HG02870 (cell line): Measurements from ENCODE around the gene ARHGEF3.

Experiments
- ATAC-seq: cut with Tn5 transposase; IDR thresholded peaks from one replicate; pipeline ENCODE4 v1.9.1; 2021; ENCODE audit warnings: mild to moderate bottlenecking, moderate library complexity; ENCODE audit not compliant: unreplicated experiment

The ARHGEF3 gene

DNA sequence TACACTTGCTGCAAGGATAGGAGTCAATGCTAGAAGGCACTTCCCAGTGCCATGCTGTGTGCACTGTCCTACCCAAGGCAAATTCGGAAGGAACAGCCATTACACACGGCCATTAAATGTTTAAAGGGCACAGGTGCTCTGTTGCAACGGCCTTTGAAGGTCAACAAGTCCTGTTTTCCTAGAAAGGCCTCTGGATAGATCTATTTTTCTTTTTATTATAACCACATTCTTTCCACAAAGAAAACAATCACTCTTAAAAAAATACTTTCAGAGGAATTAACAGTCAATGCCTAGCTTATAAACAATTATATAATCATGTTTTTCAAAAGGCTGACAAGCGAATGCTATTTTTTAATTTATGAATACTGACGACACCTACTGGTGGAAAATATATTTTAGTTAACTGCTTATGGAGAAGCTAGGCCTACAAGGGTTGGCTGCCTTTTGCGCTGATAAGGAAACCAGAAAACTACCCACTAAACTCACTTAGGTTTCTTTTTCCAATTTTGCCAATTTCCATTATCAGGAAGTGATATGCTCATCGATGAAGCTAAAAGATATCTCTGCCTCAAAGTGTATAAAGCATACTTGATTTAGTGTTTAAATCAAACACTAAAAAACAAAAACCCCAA, 2.4 kb downstream of the ARHGEF3 start:
- no peak for ATAC-seq

DNA sequence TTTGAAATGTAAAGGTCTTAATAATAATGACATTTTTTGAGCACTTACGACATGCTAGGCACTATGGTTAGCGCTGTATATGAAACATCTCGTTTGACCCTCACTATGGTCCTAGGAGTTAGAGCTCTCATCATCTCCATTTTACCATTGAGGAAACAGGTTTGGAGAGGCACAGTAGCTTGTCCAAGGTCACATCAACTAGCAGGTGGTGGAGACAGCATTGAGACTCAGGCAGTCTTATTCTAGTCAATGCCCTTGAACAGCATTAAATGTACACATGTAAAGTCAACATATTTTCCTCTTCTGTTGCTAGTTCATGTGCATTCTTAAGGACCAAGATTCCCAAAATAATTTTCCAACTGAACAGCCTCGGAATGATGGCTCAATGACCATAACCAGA, 4.8 kb downstream of the ARHGEF3 start:
- ATAC-seq, result no peak

- ATAC-seq, result no peak
These were observed 5.5 kb downstream of the ARHGEF3 start for GRCh38 chr3:56796202-56796601.

GRCh38 chr3:56795829-56796185, 5.9 kb downstream of the ARHGEF3 start:
- no peak for ATAC-seq

DNA sequence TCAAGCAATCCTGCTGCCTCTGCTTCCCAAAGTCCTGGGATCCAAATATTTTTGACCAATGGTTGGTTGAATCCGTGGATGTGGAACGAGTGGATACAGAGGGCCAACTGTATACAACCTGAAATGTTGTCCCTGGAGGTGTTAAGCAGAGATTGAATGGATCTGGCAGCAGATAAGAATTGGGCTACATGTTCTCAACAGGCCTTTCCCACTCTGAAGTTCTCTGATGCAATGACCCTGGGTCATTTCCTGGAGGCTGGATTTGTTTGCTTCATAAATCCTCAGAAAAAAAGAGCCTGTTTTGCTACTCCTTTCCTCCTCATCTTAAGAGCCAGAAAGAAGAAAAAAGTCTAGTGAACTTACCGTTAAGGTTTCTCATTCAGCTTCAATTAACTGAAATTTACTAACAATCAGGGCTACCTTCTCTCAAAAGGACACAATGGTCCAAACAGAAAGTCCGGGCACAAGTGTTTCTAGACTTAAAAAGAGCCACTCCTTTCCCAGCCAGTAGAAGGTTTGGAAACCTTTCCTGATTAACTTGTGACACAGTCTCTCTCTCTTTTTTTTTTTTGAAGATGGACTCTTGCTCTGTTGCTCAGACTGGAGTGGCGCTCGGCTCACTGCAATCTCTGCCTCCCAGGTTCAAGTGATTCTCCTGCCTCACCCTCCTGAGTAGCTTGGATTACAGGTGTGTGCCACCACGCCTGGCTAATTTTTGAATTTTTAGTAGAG, 6.5 kb downstream of the ARHGEF3 start:
- ATAC-seq, result no peak

DNA sequence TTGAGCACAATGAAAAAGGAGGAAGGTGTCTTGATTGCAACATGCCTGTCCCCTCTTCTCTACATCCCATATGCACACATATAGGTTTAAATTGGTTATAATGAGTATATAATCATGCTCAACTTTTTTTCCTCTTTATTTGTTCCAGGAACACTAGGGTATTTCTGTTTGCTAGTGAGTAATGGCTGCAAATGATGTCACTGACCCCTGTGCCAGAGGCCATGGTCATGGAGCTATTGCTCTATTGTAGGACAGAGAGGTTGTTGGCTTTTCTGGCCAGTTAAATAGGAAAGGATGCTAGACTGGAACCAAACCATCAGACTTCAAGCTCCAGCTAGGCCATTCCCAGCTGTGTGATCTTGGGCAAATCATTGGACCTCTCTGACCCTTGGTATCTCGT, 9.6 kb downstream of the ARHGEF3 start:
- no peak for ATAC-seq

DNA sequence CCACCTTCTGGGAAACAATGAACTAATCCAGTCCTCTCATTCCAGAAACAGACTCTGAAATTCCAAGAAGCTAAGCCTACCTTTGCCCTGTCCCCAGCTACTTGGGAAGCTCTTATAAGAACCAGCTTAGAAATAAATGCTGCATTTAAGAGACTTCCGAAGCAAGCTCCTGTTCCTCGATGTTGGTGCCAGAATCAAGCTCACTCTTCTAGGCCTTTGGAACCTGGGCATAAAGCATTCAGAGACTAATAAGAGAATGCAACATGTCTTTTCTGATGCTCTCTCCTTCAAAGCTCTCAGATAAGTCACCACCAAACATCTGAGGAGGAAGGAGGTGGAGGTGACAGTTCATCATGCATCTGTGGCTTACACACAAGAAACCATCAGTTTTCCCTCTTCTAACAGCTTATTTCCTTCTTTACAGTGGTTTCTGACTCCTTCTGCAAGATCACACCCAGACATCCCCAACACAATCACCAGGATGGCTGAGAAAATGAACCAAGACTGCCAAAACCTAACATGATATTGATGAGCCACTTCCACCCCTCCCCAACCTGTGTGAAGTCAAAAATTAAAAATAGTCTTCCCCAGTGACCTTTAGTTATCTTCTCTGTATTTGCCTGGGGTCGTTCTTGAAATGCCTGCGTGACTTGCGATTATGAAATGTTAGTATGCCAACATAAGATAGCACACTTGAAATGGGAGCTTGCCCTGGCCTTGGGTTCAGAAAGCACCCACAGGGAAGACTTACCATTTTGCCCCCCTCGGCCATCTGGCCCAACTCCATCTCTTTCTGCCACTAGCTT, 11.5 kb downstream of the ARHGEF3 start:
- no peak for ATAC-seq

DNA sequence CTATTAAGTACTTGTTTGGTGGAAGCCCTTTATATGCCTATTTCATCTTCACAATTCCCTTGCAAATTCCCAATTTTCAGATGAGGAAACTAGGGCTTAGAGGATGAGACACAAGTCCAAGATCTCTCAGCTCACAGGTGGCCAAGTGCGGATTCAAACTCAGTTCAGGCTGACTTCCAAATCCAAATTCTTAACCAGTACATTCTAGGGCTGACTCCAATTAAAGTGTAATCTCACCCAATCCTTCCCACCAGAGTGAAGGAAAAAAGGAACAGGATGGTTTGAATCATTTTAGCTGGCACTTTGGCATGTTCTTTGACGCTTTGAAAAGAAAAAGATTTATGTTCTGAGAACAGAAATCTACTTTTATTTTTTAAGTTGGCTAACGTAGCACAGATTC, 12.7 kb downstream of the ARHGEF3 start:
- ATAC-seq, result no peak

DNA sequence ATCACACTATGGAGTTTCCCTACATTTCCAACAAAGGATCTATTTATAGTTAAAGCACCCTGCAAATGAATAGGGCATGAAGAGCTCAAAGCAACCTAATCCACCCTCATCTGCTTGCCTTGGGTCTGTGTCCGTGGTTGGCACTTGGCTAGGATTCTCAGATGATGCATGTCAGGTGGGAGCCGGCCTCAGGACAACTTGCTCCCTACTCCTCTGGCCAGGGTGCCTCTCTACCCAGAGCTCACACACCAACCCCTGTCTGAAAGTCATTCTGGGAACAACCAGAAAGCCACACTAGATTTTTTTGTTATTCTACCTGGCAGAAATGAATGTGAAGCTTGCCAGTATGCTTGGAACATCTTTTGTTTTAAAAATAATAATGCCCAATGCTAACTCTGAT, 13.2 kb downstream of the ARHGEF3 start:
- ATAC-seq, result no peak

- ATAC-seq, result no peak
These were observed 13.9 kb downstream of the ARHGEF3 start for GRCh38 chr3:56787784-56788256.

- no peak for ATAC-seq
These were observed 14.4 kb downstream of the ARHGEF3 start for GRCh38 chr3:56787258-56787775.

GRCh38 chr3:56785499-56785898, 16.2 kb downstream of the ARHGEF3 start:
- no peak for ATAC-seq

DNA sequence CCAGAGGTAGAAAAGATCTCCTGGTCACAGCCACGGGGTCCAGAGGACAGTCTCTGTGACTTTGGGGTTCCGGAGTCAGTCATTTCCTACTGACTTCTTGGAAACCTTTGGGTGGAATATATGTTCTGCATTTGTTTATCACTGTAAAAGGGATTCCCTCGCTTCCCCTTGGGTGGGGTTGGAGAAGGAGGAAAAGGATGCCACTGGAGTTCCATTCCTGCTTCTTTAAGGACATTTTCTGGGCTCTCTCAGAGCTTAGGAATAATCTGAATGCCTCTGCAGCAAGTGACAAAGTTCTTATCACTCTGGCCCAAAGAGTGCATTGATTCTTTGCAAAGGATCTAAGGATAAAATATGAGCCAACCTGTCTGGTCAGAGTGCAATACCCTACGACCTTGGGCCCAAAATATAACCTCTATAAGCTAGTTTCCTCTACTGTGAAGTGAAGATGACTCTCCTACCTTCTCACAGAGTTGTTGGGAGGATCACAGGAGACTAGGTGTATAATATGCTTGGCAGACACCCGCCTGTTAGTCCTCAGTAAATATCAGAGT, 17.2 kb downstream of the ARHGEF3 start:
- no peak for ATAC-seq

DNA sequence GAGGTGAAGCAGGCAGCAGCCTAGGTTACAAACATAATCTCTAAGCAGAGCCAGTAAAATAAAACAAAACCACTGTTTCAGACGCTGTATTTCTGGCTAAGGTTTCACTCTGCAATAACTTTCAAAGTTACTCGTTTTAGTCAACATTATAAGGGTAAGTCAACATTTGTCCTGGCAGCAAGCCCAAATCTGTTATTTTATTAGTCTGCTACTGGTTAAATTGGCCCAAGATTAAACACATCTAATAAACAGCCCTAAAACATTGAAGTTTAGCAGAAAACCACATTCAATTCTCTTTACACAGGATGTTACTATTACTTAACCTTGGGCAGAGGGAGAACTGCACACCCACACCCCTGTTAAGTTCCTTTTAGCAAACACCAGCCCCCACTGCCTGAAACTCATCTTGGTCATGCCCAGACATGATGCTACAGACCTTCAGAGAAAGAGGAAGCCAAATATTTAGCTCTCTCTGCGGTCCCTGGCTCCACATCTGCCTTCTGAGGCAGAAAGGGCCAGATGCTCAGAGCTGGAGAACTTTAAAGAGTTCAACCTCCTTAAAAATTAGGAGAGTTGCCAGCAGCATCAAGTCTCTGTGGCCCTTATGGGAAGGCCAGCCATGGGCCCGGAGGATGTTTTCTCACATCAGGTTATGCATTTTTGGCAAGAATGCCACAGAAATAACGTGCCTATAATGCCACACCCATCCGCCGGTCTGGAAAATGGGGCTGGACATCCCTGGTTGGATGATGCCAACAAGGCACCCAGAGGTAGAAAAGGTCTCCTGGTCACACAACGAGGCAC, 17.9 kb downstream of the ARHGEF3 start:
- peak; percentile 94 for ATAC-seq

- ATAC-seq, result no peak
These were observed 18.8 kb downstream of the ARHGEF3 start for GRCh38 chr3:56782906-56783305.

DNA sequence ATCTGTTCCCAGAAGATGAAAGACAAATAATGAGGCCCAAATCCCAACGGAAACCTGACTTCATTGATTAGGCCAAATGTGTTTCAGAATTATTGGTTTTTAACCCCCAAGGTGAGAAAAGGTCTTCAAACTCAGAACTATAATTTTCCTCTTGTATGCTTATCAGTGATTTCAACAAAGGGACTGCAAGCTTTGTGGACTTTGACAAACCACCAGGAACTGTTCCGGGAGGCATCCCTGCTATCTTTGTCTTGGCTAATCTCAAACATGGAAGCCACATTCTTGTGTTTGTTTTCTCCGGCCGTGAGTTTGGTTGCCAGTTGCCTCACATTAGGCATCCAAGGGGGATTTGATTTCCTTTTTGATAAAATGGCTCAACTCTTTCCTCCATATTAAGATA, 19.5 kb downstream of the ARHGEF3 start:
- no peak for ATAC-seq

DNA sequence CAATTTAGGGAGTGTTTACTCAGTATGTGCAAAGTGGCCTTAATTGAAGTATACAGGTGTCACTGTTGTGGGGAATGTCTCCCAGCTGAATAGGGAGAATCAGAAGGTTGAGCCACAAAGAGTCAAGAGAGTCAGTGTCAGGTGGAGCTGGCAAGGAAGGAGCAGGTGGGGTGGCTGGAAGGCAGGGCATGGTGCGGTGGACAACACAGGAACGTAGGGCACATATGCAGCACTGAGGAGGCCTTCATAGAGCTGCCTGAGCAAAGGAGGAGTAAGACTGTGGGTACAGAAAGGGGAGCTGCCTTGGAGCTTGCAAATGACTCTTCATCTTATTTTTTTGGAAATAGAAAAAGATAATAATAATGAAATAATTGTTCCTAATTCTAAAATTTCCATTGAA, 20.0 kb downstream of the ARHGEF3 start:
- ATAC-seq, result no peak

DNA sequence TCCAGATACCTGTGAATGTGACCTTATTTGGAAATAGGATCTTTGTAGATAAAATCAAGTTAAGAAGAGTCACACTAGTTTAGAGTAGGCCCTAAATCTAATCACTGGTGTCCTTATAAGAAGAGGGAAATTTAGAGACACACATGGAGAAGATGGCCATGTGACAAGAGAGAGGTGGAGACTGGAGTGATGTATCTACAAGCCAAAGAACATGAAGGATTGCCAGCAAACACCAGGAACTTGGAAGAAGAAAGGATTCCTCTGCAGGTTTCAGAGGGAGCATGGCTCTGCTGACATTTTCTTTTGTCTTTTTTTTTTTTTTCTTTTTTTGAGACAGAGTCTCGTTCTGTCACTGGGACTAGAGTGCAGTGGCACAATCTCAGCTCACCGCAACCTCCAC, 20.8 kb downstream of the ARHGEF3 start:
- no peak for ATAC-seq

- no peak for ATAC-seq
These were observed 22.9 kb downstream of the ARHGEF3 start for GRCh38 chr3:56778893-56779292.

GRCh38 chr3:56776556-56776950, 25.2 kb downstream of the ARHGEF3 start:
- ATAC-seq, result no peak
